ENCODE data around the gene AHCY.

DNA sequence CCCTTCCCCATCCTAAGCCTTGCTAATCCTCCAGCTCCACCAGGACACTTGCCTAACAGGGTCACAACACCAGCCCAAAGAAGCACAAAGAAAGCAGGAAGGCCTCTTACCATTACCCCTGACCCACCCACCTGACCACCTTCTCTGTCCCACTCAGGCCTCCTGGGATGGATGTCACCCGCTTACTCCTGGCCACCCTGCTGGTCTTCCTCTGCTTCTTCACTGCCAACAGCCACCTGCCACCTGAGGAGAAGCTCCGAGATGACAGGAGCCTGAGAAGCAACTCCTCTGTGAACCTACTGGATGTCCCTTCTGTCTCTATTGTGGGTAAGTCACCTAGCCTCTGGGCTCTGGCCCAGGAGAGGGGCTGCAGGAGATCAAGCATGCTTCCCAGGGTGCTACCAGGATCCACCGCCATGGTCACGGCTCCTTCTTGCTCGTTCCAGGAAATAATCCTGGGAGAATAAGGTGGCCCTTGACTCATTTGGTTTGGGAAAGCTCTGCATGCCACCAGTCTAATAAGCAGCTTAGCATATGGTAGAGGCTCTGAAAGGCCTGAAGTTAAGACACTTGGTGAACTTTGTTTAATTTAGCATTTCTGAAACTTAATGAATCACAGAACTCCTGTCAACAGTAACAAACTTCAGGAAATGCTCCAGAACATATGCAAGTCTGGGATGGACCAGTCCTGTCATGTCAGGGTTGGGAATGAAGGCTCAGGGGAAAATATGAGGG, 42.8 kb downstream of the AHCY start:
- TF ChIP-seq EZH2 (IDR thresholded peaks at IDR 0.05; ENCODE audit: borderline replicate concordance, low read length): no peak
- TF ChIP-seq, protein P1, sequence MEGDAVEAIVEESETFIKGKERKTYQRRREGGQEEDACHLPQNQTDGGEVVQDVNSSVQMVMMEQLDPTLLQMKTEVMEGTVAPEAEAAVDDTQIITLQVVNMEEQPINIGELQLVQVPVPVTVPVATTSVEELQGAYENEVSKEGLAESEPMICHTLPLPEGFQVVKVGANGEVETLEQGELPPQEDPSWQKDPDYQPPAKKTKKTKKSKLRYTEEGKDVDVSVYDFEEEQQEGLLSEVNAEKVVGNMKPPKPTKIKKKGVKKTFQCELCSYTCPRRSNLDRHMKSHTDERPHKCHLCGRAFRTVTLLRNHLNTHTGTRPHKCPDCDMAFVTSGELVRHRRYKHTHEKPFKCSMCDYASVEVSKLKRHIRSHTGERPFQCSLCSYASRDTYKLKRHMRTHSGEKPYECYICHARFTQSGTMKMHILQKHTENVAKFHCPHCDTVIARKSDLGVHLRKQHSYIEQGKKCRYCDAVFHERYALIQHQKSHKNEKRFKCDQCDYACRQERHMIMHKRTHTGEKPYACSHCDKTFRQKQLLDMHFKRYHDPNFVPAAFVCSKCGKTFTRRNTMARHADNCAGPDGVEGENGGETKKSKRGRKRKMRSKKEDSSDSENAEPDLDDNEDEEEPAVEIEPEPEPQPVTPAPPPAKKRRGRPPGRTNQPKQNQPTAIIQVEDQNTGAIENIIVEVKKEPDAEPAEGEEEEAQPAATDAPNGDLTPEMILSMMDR (conservative IDR thresholded peaks at IDR 0.05 in 1 of 2, IDR thresholded peaks at IDR 0.05 in 1 of 2; ENCODE audit: extremely low read depth in 1 of 2, insufficient read depth in 1 of 2, low read depth in 1 of 2, low read length in 2 of 2): no peak

All from mammary epithelial cell (primary cell).